GM18507 (cell line): Measurements from ENCODE around the gene SPI1.

Source experiments
- DNase-seq: peaks from one replicate; pipeline ENCODE4 v3.0.0; 2011; ENCODE audit warnings: low read depth; ENCODE audit not compliant: insufficient read length; ENCODE audit errors: extremely low spot score
- FAIRE-seq: peaks from 2 replicates; lab custom pipeline; 2011; peaks lifted over from hg19 to GRCh38; lab: Jason Lieb, UNC

SPI1 gene

GRCh38 chr11:47378010-47378835, at the start of gene SPI1:
SPI1 (minus strand) TSS chr11:47378547; CDS start chr11:47378353, 194 bp downstream.
- FAIRE-seq (peak; percentile 89), DNase-seq (peak; percentile 76)

GRCh38 chr11:47426062-47426956, 48.0 kb upstream of the SPI1 start, which contains the start of gene PSMC3:
PSMC3 (minus strand) TSS chr11:47426439; CDS start chr11:47426279, 160 bp downstream.
- DNase-seq: peak; percentile 86
- FAIRE-seq: peak; percentile 97

- DNase-seq (no peak), FAIRE-seq (no peak)
These were observed 47.3 kb upstream of the SPI1 start for GRCh38 chr11:47425611-47426010.

GRCh38 chr11:47418454-47419259, 40.3 kb upstream of the SPI1 start:
- DNase-seq: no peak

GRCh38 chr11:47417712-47418111, 39.4 kb upstream of the SPI1 start:
- no peak for FAIRE-seq
- DNase-seq: no peak

More at GRCh38 chr11:47418454-47419259, 40.3 kb upstream of the SPI1 start:
- no peak for FAIRE-seq

- FAIRE-seq: no peak
These were observed 37.7 kb upstream of the SPI1 start for GRCh38 chr11:47415949-47416472.

GRCh38 chr11:47415091-47415854, 36.9 kb upstream of the SPI1 start:
- FAIRE-seq (no peak), DNase-seq (no peak)

More at GRCh38 chr11:47415949-47416472, 37.7 kb upstream of the SPI1 start:
- DNase-seq: no peak

DNA sequence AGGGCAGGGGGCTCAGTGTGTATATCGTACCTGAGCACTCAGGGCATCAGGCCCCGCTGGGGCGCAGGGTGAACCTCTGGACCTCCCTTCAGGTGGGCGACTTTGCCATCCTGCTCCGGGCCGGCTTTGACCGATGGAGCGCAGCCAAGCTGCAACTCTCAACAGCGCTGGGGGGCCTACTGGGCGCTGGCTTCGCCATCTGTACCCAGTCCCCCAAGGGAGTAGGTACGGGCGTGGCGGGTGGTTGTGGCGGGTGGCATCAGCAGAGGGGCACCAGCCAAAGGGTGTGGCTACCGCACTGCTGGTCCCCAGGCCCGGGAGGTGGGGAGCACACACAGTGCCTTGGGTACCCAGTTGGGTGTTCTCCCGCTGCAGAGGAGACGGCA, 36.3 kb upstream of the SPI1 start:
- DNase-seq (no peak), FAIRE-seq (no peak)

- DNase-seq (no peak), FAIRE-seq (no peak)
These were observed 35.7 kb upstream of the SPI1 start for GRCh38 chr11:47413908-47414684.

DNA sequence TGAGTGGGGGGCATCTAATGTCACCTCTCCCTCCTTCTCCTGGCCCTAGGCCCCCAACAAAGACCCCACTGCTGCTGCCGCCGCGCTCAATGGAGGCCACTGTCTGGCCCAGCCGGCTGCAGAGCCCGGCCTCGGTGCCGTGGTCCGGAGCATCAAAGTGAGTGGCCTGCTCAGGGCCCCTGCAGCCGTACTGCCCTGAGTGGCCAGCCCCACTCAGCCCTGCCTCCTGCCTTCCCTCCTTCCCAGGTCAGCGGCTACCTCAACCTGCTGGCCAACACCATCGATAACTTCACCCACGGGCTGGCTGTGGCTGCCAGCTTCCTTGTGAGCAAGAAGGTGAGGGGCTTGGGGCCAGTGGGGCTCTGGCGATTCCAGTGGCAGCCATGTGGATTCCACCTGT, 35.0 kb upstream of the SPI1 start:
- FAIRE-seq: no peak

GRCh38 chr11:47411884-47412746, 33.8 kb upstream of the SPI1 start:
- peak; percentile 81 for FAIRE-seq

More for the DNA sequence above, 35.0 kb upstream of the SPI1 start:
- DNase-seq: no peak

DNA sequence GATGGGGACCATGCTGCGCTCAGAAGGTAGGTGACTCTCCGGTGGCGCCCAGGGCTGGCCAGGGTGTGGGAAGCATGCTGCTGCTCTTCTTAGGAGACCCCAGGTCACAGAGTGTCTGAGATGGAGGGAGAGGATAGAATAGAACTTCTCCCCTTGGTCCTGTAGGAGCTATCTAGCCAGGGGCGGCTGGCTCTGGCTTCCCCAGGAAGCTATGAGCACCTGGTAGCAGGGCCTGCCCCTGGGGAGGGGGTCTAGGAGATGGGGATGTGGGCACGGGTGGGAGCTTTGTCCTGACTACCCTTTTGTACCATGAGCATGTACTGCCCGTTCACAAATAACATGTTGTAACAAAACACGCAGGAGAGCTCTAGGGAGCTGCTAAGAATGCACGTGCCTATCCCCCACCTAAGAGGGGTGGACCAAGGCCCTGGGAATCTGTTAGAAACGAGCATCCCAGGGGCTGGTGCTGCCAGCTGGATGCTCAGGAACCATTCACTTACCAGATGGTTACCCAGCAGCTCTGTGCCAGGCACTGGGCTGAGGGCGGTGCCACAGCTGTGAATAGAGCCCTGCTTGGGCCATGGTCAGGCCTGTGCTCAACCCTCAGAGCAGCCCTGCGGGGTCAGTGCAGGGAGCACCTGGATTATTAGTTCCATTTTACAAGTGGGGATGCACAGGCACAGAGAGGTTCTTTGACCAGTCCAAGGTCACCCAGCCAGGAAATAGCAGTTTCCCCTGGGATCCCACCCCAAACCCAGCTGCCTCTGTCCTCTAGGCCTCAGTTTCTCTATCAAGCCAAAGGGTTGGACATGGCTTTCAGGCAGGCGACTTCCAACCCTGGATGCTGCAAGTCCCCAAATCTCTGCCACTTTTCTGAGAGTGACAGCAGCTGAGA, 32.3 kb upstream of the SPI1 start:
- DNase-seq (no peak), FAIRE-seq (no peak)

More at GRCh38 chr11:47411884-47412746, 33.8 kb upstream of the SPI1 start:
- DNase-seq: no peak

DNA sequence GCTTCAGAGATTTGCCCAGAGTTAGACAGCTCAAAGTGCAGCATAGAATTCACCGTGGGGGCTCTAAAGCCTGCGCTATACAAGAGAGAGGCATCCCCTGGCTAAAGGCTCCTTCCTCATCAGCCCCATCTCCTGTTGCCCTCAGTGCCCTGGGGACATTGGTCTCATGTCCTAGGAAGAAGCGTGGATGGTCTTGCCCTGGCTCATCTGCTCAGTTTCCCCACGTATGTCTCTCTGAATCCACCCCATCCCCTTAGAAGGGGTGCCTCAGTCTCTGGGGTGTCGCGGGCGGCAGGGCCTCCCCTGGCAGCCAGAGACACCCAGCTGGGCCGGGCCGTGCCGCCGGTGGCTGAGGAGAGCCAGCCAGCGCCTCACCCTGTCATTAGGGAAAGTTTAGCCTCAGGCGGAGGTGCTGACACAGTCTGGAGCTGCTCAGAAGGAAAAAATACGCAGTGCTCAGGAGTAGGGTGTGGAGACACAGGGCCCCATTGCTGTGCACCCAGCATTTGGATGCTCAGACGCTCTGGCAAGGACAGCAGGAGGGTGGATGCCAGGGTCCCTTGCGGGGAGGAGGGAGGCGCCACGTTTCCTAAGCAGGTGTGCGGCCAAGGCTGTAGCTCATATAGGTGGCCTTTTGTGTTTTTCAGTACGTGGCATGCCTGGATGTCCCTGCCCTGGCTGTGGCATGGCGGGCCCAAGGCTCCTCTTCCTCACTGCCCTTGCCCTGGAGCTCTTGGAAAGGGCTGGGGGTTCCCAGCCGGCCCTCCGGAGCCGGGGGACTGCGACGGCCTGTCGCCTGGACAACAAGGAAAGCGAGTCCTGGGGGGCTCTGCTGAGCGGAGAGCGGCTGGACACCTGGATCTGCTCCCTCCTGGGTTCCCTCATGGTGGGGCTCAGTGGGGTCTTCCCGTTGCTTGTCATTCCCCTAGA, 31.4 kb upstream of the SPI1 start:
- no peak for DNase-seq
- no peak for FAIRE-seq

GRCh38 chr11:47408598-47409439, 30.5 kb upstream of the SPI1 start:
- no peak for FAIRE-seq
- no peak for DNase-seq
